Measurements from ENCODE around the gene PROK2.

PROK2 gene

DNA sequence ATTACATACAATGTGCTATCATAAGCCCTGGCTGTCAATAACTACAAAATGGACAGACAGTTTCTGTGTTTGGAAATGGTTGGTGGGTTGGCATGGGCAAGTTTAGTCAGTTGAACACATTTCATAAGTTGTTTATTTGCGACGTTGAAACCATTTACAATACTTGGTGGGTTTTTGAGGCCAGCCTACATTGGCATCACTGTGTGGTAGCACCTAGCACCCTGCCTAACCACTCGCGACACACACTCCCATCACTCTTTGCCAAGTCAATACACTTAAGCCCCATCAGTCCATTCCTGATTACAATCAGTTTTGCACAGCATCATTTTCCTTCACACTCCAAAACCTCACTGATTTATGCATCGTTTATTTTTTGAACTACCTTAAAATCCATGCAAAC lies 13.8 kb downstream of the PROK2 start:
- WGBS, 2 donors (ENCODE audit: extremely low coverage in 2 of 2, insufficient read length in 2 of 2, insufficient replicate concordance in 1 of 2), result no CpG with 5 or more reads among the region's 5 CpGs
- Histone ChIP-seq H3K9me3 (replicated peaks in 1 of 2; ENCODE audit: control insufficient read depth in 2 of 2, insufficient read depth in 1 of 2, low read depth in 1 of 2, low read length in 2 of 2) (no peaks in the 10 kb centered on the region), H4K91ac (ENCODE audit: low read depth, low read length, poor library complexity) (no peak overlapping the region), H2BK120ac (ENCODE audit: low read depth, low read length) (no peak overlapping the region), H3K18ac (ENCODE audit: low read length) (no peak overlapping the region), H3K14ac (ENCODE audit: low read length) (no peak overlapping the region), H3K4me3 (ENCODE audit: low read length in 2 of 2) (no peak overlapping the region), H3K9ac (ENCODE audit: low read depth, low read length, poor library complexity) (no peak overlapping the region), H2AFZ (ENCODE audit: low read length) (no peak overlapping the region), H2BK12ac (ENCODE audit: low read length) (no peak overlapping the region), H3K23ac (ENCODE audit: low read depth, low read length, poor library complexity) (no peak overlapping the region), H2AK5ac (ENCODE audit: low read depth, low read length) (no peak overlapping the region), H3K79me1 (ENCODE audit: low read depth, low read length) (no peaks in the 10 kb centered on the region), H3K36me3 (replicated peaks in 1 of 2; ENCODE audit: control insufficient read depth in 2 of 2, insufficient read depth in 2 of 2, low read length in 2 of 2) (no peaks in the 10 kb centered on the region), H3K4me2 (ENCODE audit: insufficient read depth, low read length, poor library complexity, severe bottlenecking) (no peak overlapping the region), H3K27ac (replicated peaks; ENCODE audit: low read length) (no peak overlapping the region), H2BK15ac (ENCODE audit: low read length) (no peak overlapping the region), H4K8ac (ENCODE audit: low read depth, low read length) (no peak overlapping the region), H3K4ac (ENCODE audit: low read length) (no peak overlapping the region), H2BK5ac (ENCODE audit: low read length) (no peak overlapping the region), H3K4me1 (ENCODE audit: control insufficient read depth in 2 of 2, insufficient read depth in 1 of 2, low read depth in 1 of 2, low read length in 2 of 2) (no peaks in the 10 kb centered on the region), H3K27me3 (ENCODE audit: control insufficient read depth in 3 of 3, insufficient read depth in 3 of 3, low read depth in 1 of 3, low read length in 3 of 3) (peaks cover 0 to 7% (median 0%) of the 10 kb centered on the region in 3 experiments)
- no peak for DNase-seq (ENCODE audit: low spot score)

DNA sequence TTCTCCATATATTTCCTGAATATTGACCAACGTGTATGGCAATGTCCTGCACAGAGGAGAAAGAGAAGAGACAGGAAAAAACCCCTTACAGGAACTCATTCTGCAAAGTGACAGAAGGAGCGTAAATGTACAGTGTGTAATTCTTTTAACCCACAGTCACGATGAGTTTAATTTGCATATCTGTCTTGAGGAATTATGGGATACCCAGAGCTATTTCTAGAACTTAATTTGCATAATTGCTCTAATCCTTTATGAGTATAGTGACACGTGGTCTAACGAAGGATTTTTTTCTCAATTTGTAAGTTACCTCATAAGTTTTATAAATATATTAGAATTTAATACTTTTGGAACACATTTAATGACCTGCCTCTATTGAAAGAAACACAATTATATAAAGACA lies 21.5 kb downstream of the PROK2 start:
- Histone ChIP-seq H3K4ac (ENCODE audit: low read length) (no peak overlapping the region), H3K18ac (ENCODE audit: low read length) (no peak overlapping the region), H4K8ac (ENCODE audit: low read depth, low read length) (no peak overlapping the region), H3K27ac (replicated peaks; ENCODE audit: low read length) (no peak overlapping the region), H3K36me3 (replicated peaks in 1 of 2; ENCODE audit: control insufficient read depth in 2 of 2, insufficient read depth in 2 of 2, low read length in 2 of 2) (no peaks in the 10 kb centered on the region), H2AK5ac (ENCODE audit: low read depth, low read length) (no peak overlapping the region), H3K9ac (ENCODE audit: low read depth, low read length, poor library complexity) (no peak overlapping the region), H3K79me1 (ENCODE audit: low read depth, low read length) (no peaks in the 10 kb centered on the region), H2AFZ (ENCODE audit: low read length) (no peak overlapping the region), H2BK15ac (ENCODE audit: low read length) (no peak overlapping the region), H3K4me1 (ENCODE audit: control insufficient read depth in 2 of 2, insufficient read depth in 1 of 2, low read depth in 1 of 2, low read length in 2 of 2) (no peaks in the 10 kb centered on the region), H2BK5ac (ENCODE audit: low read length) (no peak overlapping the region), H3K4me2 (ENCODE audit: insufficient read depth, low read length, poor library complexity, severe bottlenecking) (no peak overlapping the region), H4K91ac (ENCODE audit: low read depth, low read length, poor library complexity) (no peak overlapping the region), H2BK12ac (ENCODE audit: low read length) (no peak overlapping the region), H3K9me3 (replicated peaks in 1 of 2; ENCODE audit: control insufficient read depth in 2 of 2, insufficient read depth in 1 of 2, low read depth in 1 of 2, low read length in 2 of 2) (no peaks in the 10 kb centered on the region), H3K14ac (ENCODE audit: low read length) (no peak overlapping the region), H3K27me3 (ENCODE audit: control insufficient read depth in 3 of 3, insufficient read depth in 3 of 3, low read depth in 1 of 3, low read length in 3 of 3) (peaks cover 0 to 16% (median 0%) of the 10 kb centered on the region in 3 experiments), H3K23ac (ENCODE audit: low read depth, low read length, poor library complexity) (no peak overlapping the region), H3K4me3 (ENCODE audit: low read length in 2 of 2) (no peak overlapping the region), H2BK120ac (ENCODE audit: low read depth, low read length) (no peak overlapping the region)
- DNase-seq (ENCODE audit: low spot score), result no peak
- WGBS, 2 donors (ENCODE audit: extremely low coverage in 2 of 2, insufficient read length in 2 of 2, insufficient replicate concordance in 1 of 2), result no CpG with 5 or more reads among the region's 5 CpGs

DNA sequence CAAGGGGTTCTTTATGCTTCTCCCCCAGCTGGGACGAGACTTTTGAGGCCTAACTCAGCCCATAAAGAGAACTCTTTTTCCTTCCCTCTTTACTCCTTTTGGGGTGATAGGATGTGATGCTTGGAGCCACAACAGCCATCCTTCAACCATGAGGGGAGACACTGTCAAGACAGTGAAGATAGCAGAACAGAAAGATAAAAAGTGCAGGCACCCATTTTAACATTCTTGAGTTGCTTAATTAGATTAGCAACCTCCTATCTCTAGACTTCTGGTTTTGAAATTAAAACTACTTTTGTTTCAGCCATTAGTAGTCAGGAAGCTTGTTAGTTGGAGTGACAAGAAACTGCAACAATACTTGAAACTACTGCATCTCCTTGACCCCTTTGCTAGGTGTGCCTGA lies 24.8 kb downstream of the PROK2 start:
- H3K4me1 ChIP-seq (ENCODE audit: control insufficient read depth in 2 of 2, insufficient read depth in 1 of 2, low read depth in 1 of 2, low read length in 2 of 2), result peaks cover 0 to under 1% of the 10 kb centered on the region in 2 donors
- H2BK12ac ChIP-seq (ENCODE audit: low read length), result no peak overlapping the region
- no peak overlapping the region for H2AK5ac ChIP-seq (ENCODE audit: low read depth, low read length)
- H2BK5ac ChIP-seq (ENCODE audit: low read length), result no peak overlapping the region
- no peak overlapping the region for H2AFZ ChIP-seq (ENCODE audit: low read length)
- no CpG with 5 or more reads among the region's 1 CpG for WGBS, 2 donors (ENCODE audit: extremely low coverage in 2 of 2, insufficient read length in 2 of 2, insufficient replicate concordance in 1 of 2)
- no peak for DNase-seq (ENCODE audit: low spot score)
- no peaks in the 10 kb centered on the region for H3K79me1 ChIP-seq (ENCODE audit: low read depth, low read length)
- no peak overlapping the region for H2BK15ac ChIP-seq (ENCODE audit: low read length)
- no peak overlapping the region for H3K4me3 ChIP-seq (ENCODE audit: low read length in 2 of 2)
- H3K4ac ChIP-seq (ENCODE audit: low read length), result no peak overlapping the region
- H3K4me2 ChIP-seq (ENCODE audit: insufficient read depth, low read length, poor library complexity, severe bottlenecking), result no peak overlapping the region
- H2BK120ac ChIP-seq (ENCODE audit: low read depth, low read length), result no peak overlapping the region
- no peaks in the 10 kb centered on the region for H3K36me3 ChIP-seq (replicated peaks in 1 of 2; ENCODE audit: control insufficient read depth in 2 of 2, insufficient read depth in 2 of 2, low read length in 2 of 2)
- no peak overlapping the region for H4K8ac ChIP-seq (ENCODE audit: low read depth, low read length)
- no peak overlapping the region for H3K27ac ChIP-seq (replicated peaks; ENCODE audit: low read length)
- peaks cover 0 to 49% (median 8%) of the 10 kb centered on the region in 3 experiments for H3K27me3 ChIP-seq (ENCODE audit: control insufficient read depth in 3 of 3, insufficient read depth in 3 of 3, low read depth in 1 of 3, low read length in 3 of 3)
- H3K9me3 ChIP-seq (replicated peaks in 1 of 2; ENCODE audit: control insufficient read depth in 2 of 2, insufficient read depth in 1 of 2, low read depth in 1 of 2, low read length in 2 of 2), result no peaks in the 10 kb centered on the region
- no peak overlapping the region for H4K91ac ChIP-seq (ENCODE audit: low read depth, low read length, poor library complexity)
- H3K14ac ChIP-seq (ENCODE audit: low read length), result no peak overlapping the region
- no peak overlapping the region for H3K23ac ChIP-seq (ENCODE audit: low read depth, low read length, poor library complexity)
- H3K9ac ChIP-seq (ENCODE audit: low read depth, low read length, poor library complexity), result no peak overlapping the region
- no peak overlapping the region for H3K18ac ChIP-seq (ENCODE audit: low read length)

DNA sequence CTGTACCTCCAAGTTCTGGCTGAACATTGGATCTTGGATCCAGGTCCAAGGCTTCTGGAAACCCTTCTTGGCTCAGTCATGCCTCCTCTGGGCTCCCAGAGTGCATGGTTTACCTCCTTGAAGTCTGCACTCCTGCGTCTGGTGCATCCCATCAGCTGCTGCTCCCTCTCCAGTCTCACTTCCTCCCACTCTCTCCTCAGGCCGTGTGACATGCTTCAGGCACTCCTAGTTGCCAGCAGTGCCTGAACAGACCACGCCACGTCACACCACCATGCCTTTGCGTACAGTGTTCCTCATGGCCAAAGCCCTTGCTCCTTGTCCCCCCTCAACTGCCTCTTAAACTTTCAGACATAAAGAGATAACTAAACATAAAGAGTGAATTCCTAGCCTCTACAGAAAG lies 25.5 kb downstream of the PROK2 start:
- Histone ChIP-seq H3K4me2 (ENCODE audit: insufficient read depth, low read length, poor library complexity, severe bottlenecking) (no peak overlapping the region), H2BK5ac (ENCODE audit: low read length) (no peak overlapping the region), H4K8ac (ENCODE audit: low read depth, low read length) (no peak overlapping the region), H3K9me3 (replicated peaks in 1 of 2; ENCODE audit: control insufficient read depth in 2 of 2, insufficient read depth in 1 of 2, low read depth in 1 of 2, low read length in 2 of 2) (no peaks in the 10 kb centered on the region), H3K36me3 (replicated peaks in 1 of 2; ENCODE audit: control insufficient read depth in 2 of 2, insufficient read depth in 2 of 2, low read length in 2 of 2) (no peaks in the 10 kb centered on the region), H3K4me1 (ENCODE audit: control insufficient read depth in 2 of 2, insufficient read depth in 1 of 2, low read depth in 1 of 2, low read length in 2 of 2) (peaks cover 0 to 4% of the 10 kb centered on the region in 2 donors), H3K9ac (ENCODE audit: low read depth, low read length, poor library complexity) (no peak overlapping the region), H3K4me3 (ENCODE audit: low read length in 2 of 2) (peak overlapping the region in 1 of 2 donors; percentile 39), H2BK12ac (ENCODE audit: low read length) (no peak overlapping the region), H3K27ac (replicated peaks; ENCODE audit: low read length) (no peak overlapping the region), H2AFZ (ENCODE audit: low read length) (no peak overlapping the region), H2BK120ac (ENCODE audit: low read depth, low read length) (no peak overlapping the region), H4K91ac (ENCODE audit: low read depth, low read length, poor library complexity) (no peak overlapping the region), H3K23ac (ENCODE audit: low read depth, low read length, poor library complexity) (no peak overlapping the region), H3K79me1 (ENCODE audit: low read depth, low read length) (no peaks in the 10 kb centered on the region), H3K18ac (ENCODE audit: low read length) (no peak overlapping the region), H3K4ac (ENCODE audit: low read length) (no peak overlapping the region), H2BK15ac (ENCODE audit: low read length) (no peak overlapping the region), H3K14ac (ENCODE audit: low read length) (no peak overlapping the region), H3K27me3 (ENCODE audit: control insufficient read depth in 3 of 3, insufficient read depth in 3 of 3, low read depth in 1 of 3, low read length in 3 of 3) (peaks cover 4 to 55% (median 15%) of the 10 kb centered on the region in 3 experiments), H2AK5ac (ENCODE audit: low read depth, low read length) (no peak overlapping the region)
- DNase-seq (ENCODE audit: low spot score), result no peak
- no CpG with 5 or more reads among the region's 5 CpGs for WGBS, 2 donors (ENCODE audit: extremely low coverage in 2 of 2, insufficient read length in 2 of 2, insufficient replicate concordance in 1 of 2)
